ENCODE measurements around the gene GIMAP1. TPM values are rescaled to one million over a fixed set of nuclear protein-coding genes. Genes with fewer than 3 reads are reported as not detected.
"Not testable (repeated sequence)": the region's sequence is repeated elsewhere in the genome, so short reads cannot be mapped to it uniquely, and the experiment has no call there.

GIMAP1 gene
- polyA plus RNA-seq: 10 to 100 TPM in 1 of 3 donors, 1 to 10 TPM in 2; 1.9 to 10.1 (median 6.9) TPM

- 13 to 42% (median 13%) methylated on average over 5 of the region's 5 CpGs for WGBS, 3 donors
- H3K27ac ChIP-seq (ENCODE audit: low read depth, low read length): no peak within 1 kb of the TSS
These were observed at the start of gene GIMAP1 for GRCh38 chr7:150716368-150716767. TSS of gene GIMAP1 (plus strand) at chr7:150716613. CDS start at chr7:150719048, 2,435 bp downstream.

GRCh38 chr7:150668472-150668911 is 47.9 kb upstream of the GIMAP1 start:
- WGBS, 3 donors: 43 to 50% (median 49%) methylated on average over 1 of the region's 1 CpG
- no peak overlapping the region for H3K27ac ChIP-seq (ENCODE audit: low read depth, low read length)

- H3K27ac ChIP-seq (ENCODE audit: low read depth, low read length): no peak overlapping the region
These were observed 47.4 kb upstream of the GIMAP1 start for GRCh38 chr7:150668977-150669376.

- 83 to 90% (median 89%) methylated on average over 7 of the region's 7 CpGs for WGBS, 3 donors
- not testable (repeated sequence) for H3K27ac ChIP-seq (ENCODE audit: low read depth, low read length)
These were observed 44.4 kb upstream of the GIMAP1 start for GRCh38 chr7:150671798-150672585.

GRCh38 chr7:150675714-150676113 is 40.7 kb upstream of the GIMAP1 start:
- H3K27ac ChIP-seq (ENCODE audit: low read depth, low read length): no peak overlapping the region
- WGBS, 3 donors: 49 to 76% (median 55%) methylated on average over 2 of the region's 2 CpGs

GRCh38 chr7:150676276-150676675 is 40.1 kb upstream of the GIMAP1 start:
- H3K27ac ChIP-seq (ENCODE audit: low read depth, low read length): not testable (repeated sequence)

GRCh38 chr7:150676854-150677253 is 39.6 kb upstream of the GIMAP1 start:
- H3K27ac ChIP-seq (ENCODE audit: low read depth, low read length): not testable (repeated sequence)
- WGBS, 3 donors: 27 to 67% (median 36%) methylated on average over 3 of the region's 3 CpGs

- 77 to 88% (median 79%) methylated on average over 11 of the region's 11 CpGs for WGBS, 3 donors
- H3K27ac ChIP-seq (ENCODE audit: low read depth, low read length): not testable (repeated sequence)
These were observed 37.8 kb upstream of the GIMAP1 start for GRCh38 chr7:150678601-150679000.

- 74 to 81% (median 75%) methylated on average over 1 to 2 of the region's 2 CpGs for WGBS, 3 donors
- H3K27ac ChIP-seq (ENCODE audit: low read depth, low read length): not testable (repeated sequence)
These were observed 36.0 kb upstream of the GIMAP1 start for GRCh38 chr7:150680364-150680763.

GRCh38 chr7:150685219-150686029 is 31.0 kb upstream of the GIMAP1 start, which contains the start of gene GIMAP2:
TSS of gene GIMAP2 (plus strand) at chr7:150685706. CDS start at chr7:150687060, 1,354 bp downstream.
- H3K27ac ChIP-seq (ENCODE audit: low read depth, low read length): no peak within 1 kb of the TSS
- WGBS, 3 donors: 5 to 20% (median 6%) methylated on average over 6 of the region's 6 CpGs

- H3K27ac ChIP-seq (ENCODE audit: low read depth, low read length): no peak overlapping the region
- 20 to 61% (median 21%) methylated on average over 8 to 9 of the region's 9 CpGs for WGBS, 3 donors
These were observed 30.3 kb upstream of the GIMAP1 start for GRCh38 chr7:150686030-150686631.

GRCh38 chr7:150688630-150689029 is 27.8 kb upstream of the GIMAP1 start:
- no peak overlapping the region for H3K27ac ChIP-seq (ENCODE audit: low read depth, low read length)

GRCh38 chr7:150695654-150696053 is 20.8 kb upstream of the GIMAP1 start:
- 39 to 69% (median 51%) methylated on average over 2 of the region's 2 CpGs for WGBS, 3 donors
- H3K27ac ChIP-seq (ENCODE audit: low read depth, low read length): no peak overlapping the region

More at GRCh38 chr7:150688630-150689029, 27.8 kb upstream of the GIMAP1 start:
- 91 to 97% (median 96%) methylated on average over 6 of the region's 6 CpGs for WGBS, 3 donors

GRCh38 chr7:150703209-150703608 is 13.2 kb upstream of the GIMAP1 start:
- no peak overlapping the region for H3K27ac ChIP-seq (ENCODE audit: low read depth, low read length)
- 75 to 100% (median 88%) methylated on average over 1 of the region's 1 CpG for WGBS, 3 donors

- no peak overlapping the region for H3K27ac ChIP-seq (ENCODE audit: low read depth, low read length)
- 66 to 80% (median 71%) methylated on average over 4 of the region's 4 CpGs for WGBS, 3 donors
These were observed 1.1 kb upstream of the GIMAP1 start for GRCh38 chr7:150715293-150715692.

GRCh38 chr7:150715738-150716137 is 675 bp upstream of the GIMAP1 start:
- H3K27ac ChIP-seq (ENCODE audit: low read depth, low read length): no peak overlapping the region
- WGBS, 3 donors: 49 to 57% (median 52%) methylated on average over 4 of the region's 4 CpGs

GRCh38 chr7:150716939-150717338 is 526 bp downstream of the GIMAP1 start:
- H3K27ac ChIP-seq (ENCODE audit: low read depth, low read length): no peak overlapping the region
- WGBS, 3 donors: 22 to 60% (median 32%) methylated on average over 4 of the region's 4 CpGs

- 37 to 57% (median 45%) methylated on average over 4 of the region's 4 CpGs for WGBS, 3 donors
- H3K27ac ChIP-seq (ENCODE audit: low read depth, low read length): no peak overlapping the region
These were observed 1.5 kb downstream of the GIMAP1 start for GRCh38 chr7:150717814-150718420.
